NCI-H2196 (cell line): ENCODE data around the gene CCDC12.
A peak's percentile ranks its signal among the peaks of the same experiment; 100 is the strongest.

ENCODE experiments used
- DNase-seq: peaks from one replicate; lab custom pipeline; 2025; ENCODE audit not compliant: unreplicated experiment; lab: John Stamatoyannopoulos, UW

Gene CCDC12

GRCh38 chr3:47008234-47008796, 31.8 kb upstream of the CCDC12 start:
- no peak for DNase-seq

GRCh38 chr3:47007482-47008233, 31.1 kb upstream of the CCDC12 start:
- DNase-seq: no peak

- no peak for DNase-seq
Observed at GRCh38 chr3:47007001-47007400, 30.5 kb upstream of the CCDC12 start.

- DNase-seq: no peak
Observed at GRCh38 chr3:47006145-47006651, 29.7 kb upstream of the CCDC12 start.

GRCh38 chr3:47005212-47006144, 28.9 kb upstream of the CCDC12 start:
- no peak for DNase-seq

GRCh38 chr3:47004369-47005211, 28.0 kb upstream of the CCDC12 start:
- no peak for DNase-seq

GRCh38 chr3:47003461-47004368, 27.2 kb upstream of the CCDC12 start:
- no peak for DNase-seq

- DNase-seq: no peak
Observed at GRCh38 chr3:47003056-47003410, 26.5 kb upstream of the CCDC12 start.

- no peak for DNase-seq
Observed at GRCh38 chr3:47002171-47003055, 25.9 kb upstream of the CCDC12 start.

- no peak for DNase-seq
Observed at GRCh38 chr3:47001731-47002170, 25.2 kb upstream of the CCDC12 start.

GRCh38 chr3:47000922-47001730, 24.6 kb upstream of the CCDC12 start:
- no peak for DNase-seq

GRCh38 chr3:47000198-47000815, 23.8 kb upstream of the CCDC12 start:
- no peak for DNase-seq

- DNase-seq: no peak
Observed at GRCh38 chr3:46999516-47000197, 23.1 kb upstream of the CCDC12 start.

GRCh38 chr3:46998852-46999515, 22.4 kb upstream of the CCDC12 start:
- no peak for DNase-seq

- peak; percentile 1 for DNase-seq
Observed at GRCh38 chr3:46998121-46998851, 21.7 kb upstream of the CCDC12 start.
